B cell (primary cell): ENCODE measurements around the gene ZFP91.

ENCODE experiments used
- CTCF ChIP-seq: fragments of 200-600 bp; IDR thresholded peaks from one replicate; pipeline ENCODE4 v1.8.0; 2022; ENCODE audit warnings: antibody characterized with exemption, mild to moderate bottlenecking
- EZH2 ChIP-seq: IDR thresholded peaks from 2 replicates; pipeline ENCODE4 v1.6.1; 2012; ENCODE audit warnings: borderline replicate concordance, low read depth, mild to moderate bottlenecking, moderate library complexity, low read length; ENCODE audit not compliant: insufficient read depth, poor library complexity, severe bottlenecking

DNA sequence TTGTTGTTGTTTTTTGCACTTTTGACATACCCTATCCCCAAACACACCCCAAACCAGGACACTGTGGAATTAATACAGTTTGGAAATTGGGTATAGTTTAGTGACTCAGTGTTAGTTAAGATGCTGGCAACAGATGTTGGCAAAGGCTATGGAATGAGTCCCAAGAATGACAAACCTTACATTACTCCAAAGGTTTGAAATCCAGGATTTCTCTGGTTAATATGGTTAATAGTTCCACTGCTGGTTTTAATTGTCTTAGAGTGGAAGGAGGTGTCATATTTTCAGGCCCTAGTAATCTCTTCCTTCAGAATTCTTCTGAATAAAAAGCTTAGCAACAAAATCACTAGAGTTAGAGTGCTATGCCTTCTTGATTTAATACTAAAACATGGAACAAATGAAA, 4.0 kb upstream of the ZFP91 start:
- TF ChIP-seq CTCF (no peak), EZH2 (no peak)
